Measurements from ENCODE around the gene GAS2L3.
"Not testable (repeated sequence)": the region's sequence is repeated elsewhere in the genome, so short reads cannot be mapped to it uniquely, and the experiment has no call there.

The GAS2L3 gene

GRCh38 chr12:100576331-100577036 is 3.0 kb downstream of the GAS2L3 start:
- DNase-seq = no peak

GRCh38 chr12:100578923-100579322 is 5.4 kb downstream of the GAS2L3 start:
- DNase-seq = no peak

GRCh38 chr12:100579844-100580243 is 6.4 kb downstream of the GAS2L3 start:
- DNase-seq = no peak

DNA sequence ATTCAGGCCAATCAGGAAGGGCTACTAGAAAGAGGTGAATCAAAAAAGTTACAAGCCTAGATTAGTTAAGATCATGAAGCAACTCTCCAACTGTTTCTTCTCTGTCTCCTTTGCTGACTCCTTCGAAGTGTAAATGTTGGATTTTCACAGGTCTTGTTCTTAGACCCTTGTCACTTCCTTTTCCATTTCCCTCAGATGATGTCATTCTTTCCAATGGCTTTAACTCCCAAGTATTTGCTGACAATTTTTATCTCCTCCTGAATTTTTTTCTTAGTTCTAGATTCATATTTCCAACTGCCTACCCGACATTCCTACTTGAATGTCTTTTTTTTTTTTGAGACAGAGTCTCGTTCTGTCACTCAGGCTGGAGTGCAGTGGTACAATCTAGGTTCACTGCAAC is 10.8 kb downstream of the GAS2L3 start:
- no peak for DNase-seq

DNA sequence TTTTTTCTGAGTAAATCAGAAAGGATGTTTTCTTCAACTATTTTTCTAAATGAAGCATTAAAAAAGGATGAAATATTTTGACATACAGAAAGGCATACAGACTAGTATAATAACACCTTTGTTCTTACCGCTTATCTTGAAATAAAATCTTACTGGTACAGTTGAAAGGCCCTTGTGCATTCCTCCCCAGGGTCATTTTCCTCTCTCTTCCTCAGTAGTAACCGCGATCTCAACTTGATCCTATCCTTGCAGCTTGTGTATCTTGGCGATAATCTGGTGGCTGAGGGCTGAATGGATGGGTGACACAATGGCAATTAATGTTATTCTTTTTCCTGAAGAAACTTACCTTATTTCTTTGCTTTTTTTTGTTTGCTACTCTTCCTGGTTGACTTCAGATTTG is 18.5 kb downstream of the GAS2L3 start:
- DNase-seq = no peak

DNA sequence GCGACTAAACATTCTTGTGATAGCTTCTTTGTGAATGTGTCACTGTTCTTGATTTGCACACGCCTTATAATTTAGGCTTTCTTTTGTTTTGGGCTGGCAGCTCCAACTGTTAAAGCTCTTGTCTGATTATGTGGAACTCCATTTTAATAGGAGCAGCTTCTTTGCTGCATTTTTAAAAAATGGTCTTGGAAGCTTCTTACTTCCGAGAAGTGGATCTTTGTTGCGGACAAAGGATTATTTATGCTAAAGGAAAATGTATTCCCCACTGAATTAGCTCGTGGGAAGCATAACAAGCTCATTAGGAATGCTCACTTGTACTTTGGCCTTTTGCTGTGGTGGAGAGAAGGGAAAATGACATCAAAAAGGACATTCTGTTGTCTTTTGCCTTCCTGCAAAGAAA is 20.0 kb downstream of the GAS2L3 start:
- no peak for DNase-seq

DNA sequence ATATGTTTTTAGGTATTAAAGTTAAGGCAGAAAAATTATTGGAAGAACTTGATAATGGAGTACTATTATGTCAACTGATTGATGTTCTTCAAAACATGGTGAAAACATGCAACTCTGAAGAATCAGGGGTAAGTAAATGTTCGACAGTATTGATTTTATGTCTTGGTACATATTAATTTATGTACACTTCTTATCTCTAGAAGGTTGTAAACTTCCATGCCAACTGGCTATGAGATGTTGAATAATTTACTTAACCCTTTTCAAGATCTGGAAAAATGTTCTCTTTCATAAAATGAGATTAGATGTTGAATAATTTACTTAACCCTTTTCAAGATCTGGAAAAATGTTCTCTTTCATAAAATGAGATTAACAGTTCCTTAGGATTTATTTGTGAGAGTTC is 28.1 kb downstream of the GAS2L3 start:
- no peak for DNase-seq

GRCh38 chr12:100602997-100603396 is 29.5 kb downstream of the GAS2L3 start:
- DNase-seq = not testable (repeated sequence)

- no peak for DNase-seq
Measured at GRCh38 chr12:100608776-100609175, 35.3 kb downstream of the GAS2L3 start.

DNA sequence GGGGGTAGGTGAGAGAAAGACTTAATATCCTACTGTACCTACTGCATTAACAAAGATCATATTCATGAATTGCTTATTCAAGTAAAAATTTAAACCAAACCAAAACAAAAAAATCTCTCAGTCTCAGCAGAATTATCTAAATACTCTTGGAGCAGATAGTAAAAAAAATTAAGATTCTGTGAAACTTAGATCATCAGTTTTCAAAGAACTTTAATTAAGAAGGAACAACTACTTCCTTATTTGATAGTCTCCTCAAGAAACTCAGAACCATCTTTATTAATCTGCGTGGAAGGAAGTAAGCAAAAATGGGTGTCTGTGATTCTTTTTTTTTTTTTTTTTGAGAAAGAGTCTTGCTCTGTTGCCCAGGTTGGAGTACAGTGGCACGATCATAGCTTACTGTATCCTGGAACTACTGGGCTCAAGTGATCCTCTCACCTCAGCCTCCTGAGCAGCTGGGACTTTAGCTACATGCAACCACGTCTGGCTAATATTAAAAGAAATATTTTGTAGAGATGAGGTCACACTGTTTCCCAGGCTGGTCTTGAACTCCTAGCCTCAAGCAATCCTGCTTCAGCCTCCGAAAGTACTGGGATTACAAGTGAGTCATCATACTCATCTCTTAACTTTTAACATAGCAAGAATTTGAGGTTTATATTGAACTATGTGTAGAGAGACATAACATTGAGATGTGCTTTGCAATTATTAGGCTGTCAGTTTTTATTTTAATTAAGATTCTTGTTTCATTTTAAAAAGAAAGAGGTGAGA is 37.4 kb downstream of the GAS2L3 start:
- no peak for DNase-seq

GRCh38 chr12:100612606-100613005 is 39.1 kb downstream of the GAS2L3 start:
- no peak for DNase-seq

- no peak for DNase-seq
Measured at GRCh38 chr12:100624571-100624970, 51.1 kb downstream of the GAS2L3 start.

DNA sequence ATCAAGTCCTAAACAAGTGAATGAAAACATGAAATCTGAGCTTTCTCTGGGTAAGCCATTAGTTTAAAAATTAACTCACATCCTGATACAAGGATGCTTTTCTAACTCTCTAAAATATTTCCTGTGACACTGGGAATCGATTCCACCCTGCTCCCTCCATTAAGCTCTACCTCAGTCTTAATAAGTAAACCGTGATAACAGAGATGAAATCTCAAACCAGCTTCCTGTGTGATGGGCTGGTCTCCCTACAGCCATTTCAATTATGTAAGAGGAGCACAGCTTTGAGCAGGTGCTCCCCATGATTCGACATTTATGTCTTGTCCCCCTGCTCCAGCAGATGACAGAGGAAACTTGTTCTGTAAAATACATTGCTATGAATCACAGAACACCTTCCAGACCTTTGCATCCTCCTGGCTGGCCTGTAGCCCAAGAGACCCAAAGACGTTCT is 59.0 kb downstream of the GAS2L3 start:
- DNase-seq = no peak

DNA sequence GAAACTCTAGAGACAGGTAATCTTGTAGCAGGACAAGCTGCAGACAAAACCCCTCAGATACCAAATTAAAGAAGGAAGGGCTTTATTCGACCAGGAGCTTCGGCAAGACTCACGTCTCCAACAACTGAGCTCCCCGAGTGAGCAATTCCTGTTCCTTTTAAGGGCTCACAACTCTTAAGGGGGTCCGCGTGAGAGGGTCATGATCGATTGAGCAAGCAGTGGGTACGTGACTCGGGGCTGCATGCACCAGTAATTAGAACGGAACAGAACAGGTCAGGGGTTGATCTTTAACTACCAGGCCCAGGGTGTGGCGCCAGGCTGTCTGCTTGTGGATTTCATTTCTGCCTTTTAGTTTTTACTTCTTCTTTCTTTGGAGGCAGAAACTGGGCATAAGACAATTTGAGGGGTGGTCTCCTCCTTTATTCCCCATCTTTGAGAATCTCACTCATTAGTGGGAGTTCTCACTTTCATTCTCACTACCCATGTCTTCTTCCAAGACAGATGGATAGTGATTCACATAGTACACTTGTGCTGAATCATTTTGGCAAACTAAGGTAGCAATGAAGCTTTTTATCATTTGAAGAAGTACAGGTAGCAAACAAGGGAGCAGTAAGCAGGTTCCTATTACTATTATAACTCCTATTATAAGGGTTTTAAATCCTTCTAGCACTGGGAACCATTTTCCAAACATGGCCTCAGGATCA is 59.8 kb downstream of the GAS2L3 start:
- DNase-seq = not testable (repeated sequence)

DNA sequence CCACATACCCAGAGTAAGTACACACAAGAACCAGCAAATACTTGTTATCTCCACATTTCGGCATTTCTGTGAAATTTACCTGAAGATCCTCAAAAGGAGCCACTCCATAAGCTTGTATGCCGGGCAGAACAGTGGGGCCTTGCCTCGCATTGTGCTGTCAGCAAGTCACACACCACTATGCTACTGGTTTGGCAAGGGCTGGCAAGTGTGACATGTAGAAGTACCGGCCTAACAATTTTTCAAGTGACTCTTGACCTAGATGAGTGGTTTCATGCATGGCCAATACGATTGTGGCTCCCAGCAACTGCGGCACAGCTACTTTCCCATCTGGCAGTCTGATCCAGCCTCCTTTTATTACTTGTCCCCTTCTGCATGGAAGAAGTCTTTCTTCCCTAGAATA is 69.8 kb downstream of the GAS2L3 start:
- no peak for DNase-seq

GRCh38 chr12:100646896-100647295 is 73.4 kb downstream of the GAS2L3 start:
- no peak for DNase-seq

- DNase-seq = no peak
Measured at GRCh38 chr12:100651108-100651507, 77.6 kb downstream of the GAS2L3 start.

GRCh38 chr12:100651694-100652093 is 78.2 kb downstream of the GAS2L3 start:
- DNase-seq = no peak

- no peak for DNase-seq
Measured at GRCh38 chr12:100652488-100652887, 79.0 kb downstream of the GAS2L3 start.

DNA sequence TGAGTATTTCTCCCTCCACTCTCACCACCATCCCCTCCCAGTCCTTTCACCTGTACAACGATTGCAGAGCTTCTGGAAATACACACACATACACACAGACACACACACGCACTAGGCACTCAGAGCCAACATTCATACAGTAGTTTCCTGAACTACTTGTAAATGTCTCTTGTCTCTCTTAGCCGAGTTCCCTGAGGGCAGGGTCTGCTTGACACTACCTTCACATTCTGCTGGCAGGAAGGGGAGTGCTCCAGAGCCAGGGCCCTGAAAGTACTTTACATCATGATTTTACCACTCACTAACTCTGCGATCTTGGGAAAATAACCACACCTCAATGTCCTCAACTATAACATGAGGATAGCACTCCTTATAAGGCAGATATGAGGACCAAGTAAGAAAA is 82.7 kb downstream of the GAS2L3 start:
- no peak for DNase-seq

GRCh38 chr12:100656856-100657255 is 83.4 kb downstream of the GAS2L3 start:
- DNase-seq = no peak

GRCh38 chr12:100661300-100661951 is 87.9 kb downstream of the GAS2L3 start:
- DNase-seq = no peak

DNA sequence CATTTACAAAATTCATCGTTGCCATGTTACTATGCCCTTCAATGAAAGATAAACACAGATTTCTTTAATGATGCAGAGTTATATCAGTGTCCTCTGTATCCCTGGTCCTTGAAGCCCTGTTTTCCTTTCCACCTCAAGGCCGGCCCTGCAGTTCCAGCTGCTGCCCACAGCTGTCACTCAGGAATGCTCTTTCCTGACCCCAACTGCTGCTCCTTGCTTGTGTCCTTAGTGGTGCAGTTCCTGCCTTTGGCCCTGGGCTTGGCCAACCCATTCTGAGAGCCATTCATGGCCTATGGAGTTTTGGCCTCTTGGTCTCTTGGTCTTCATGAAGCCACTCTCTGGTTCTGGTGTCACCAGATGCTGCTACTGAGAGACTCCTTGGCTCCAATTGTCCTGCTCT is 93.1 kb downstream of the GAS2L3 start:
- DNase-seq = no peak

Data from cerebellar nuclear complex (tissue), 1 donor.